HG02852 (cell line): ENCODE results near the gene LEMD1.
"Not testable (repeated sequence)": the region's sequence is repeated elsewhere in the genome, so short reads cannot be mapped to it uniquely, and the experiment has no call there.

Experiments
- ATAC-seq: cut with Tn5 transposase; IDR thresholded peaks from one replicate; pipeline ENCODE4 v1.9.1; 2021; ENCODE audit warnings: mild to moderate bottlenecking, moderate library complexity; ENCODE audit not compliant: unreplicated experiment

LEMD1 gene

GRCh38 chr1:205382990-205383389 lies 38.9 kb downstream of the LEMD1 start:
- not testable (repeated sequence) for ATAC-seq

GRCh38 chr1:205382561-205382960 lies 39.3 kb downstream of the LEMD1 start:
- ATAC-seq = no peak

GRCh38 chr1:205381305-205381704 lies 40.6 kb downstream of the LEMD1 start:
- no peak for ATAC-seq

GRCh38 chr1:205380882-205381281 lies 41.0 kb downstream of the LEMD1 start:
- no peak for ATAC-seq

GRCh38 chr1:205379056-205379455 lies 42.8 kb downstream of the LEMD1 start:
- no peak for ATAC-seq

GRCh38 chr1:205377355-205377754 lies 44.5 kb downstream of the LEMD1 start:
- no peak for ATAC-seq

GRCh38 chr1:205376739-205377138 lies 45.1 kb downstream of the LEMD1 start:
- ATAC-seq = no peak

GRCh38 chr1:205375835-205376545 lies 45.9 kb downstream of the LEMD1 start:
- no peak for ATAC-seq

- no peak for ATAC-seq
Measured at GRCh38 chr1:205374210-205375078, 47.4 kb downstream of the LEMD1 start.

- ATAC-seq = no peak
Measured at GRCh38 chr1:205373798-205374175, 48.1 kb downstream of the LEMD1 start.

- no peak for ATAC-seq
Measured at GRCh38 chr1:205373022-205373797, 48.6 kb downstream of the LEMD1 start.

- ATAC-seq = no peak
Measured at GRCh38 chr1:205371871-205372660, 49.8 kb downstream of the LEMD1 start.

GRCh38 chr1:205370780-205371179 lies 51.1 kb downstream of the LEMD1 start:
- ATAC-seq = no peak

GRCh38 chr1:205369701-205370123 lies 52.1 kb downstream of the LEMD1 start:
- no peak for ATAC-seq

- ATAC-seq = no peak
Measured at GRCh38 chr1:205368478-205368877, 53.4 kb downstream of the LEMD1 start.

- ATAC-seq = no peak
Measured at GRCh38 chr1:205365945-205366463, 55.9 kb downstream of the LEMD1 start.

- not testable (repeated sequence) for ATAC-seq
Measured at GRCh38 chr1:205365086-205365485, 56.8 kb downstream of the LEMD1 start.

GRCh38 chr1:205360891-205361290 lies 61.0 kb downstream of the LEMD1 start:
- no peak for ATAC-seq

- ATAC-seq = no peak
Measured at GRCh38 chr1:205359771-205360565, 61.9 kb downstream of the LEMD1 start.

- ATAC-seq = no peak
Measured at GRCh38 chr1:205358579-205358978, 63.3 kb downstream of the LEMD1 start.
